Epidermal melanocyte (primary cell): ENCODE results near the gene JPH2.

Experiments
- DNase-seq: peaks from one replicate; pipeline ENCODE4 v3.0.0; 2011; ENCODE audit warnings: low spot score; ENCODE audit not compliant: insufficient read length

JPH2 gene

GRCh38 chr20:44079291-44079690 is 107.7 kb downstream of the JPH2 start:
- DNase-seq = no peak

GRCh38 chr20:44075950-44076232 is 111.1 kb downstream of the JPH2 start:
- no peak for DNase-seq

- DNase-seq = no peak
Measured at GRCh38 chr20:44075191-44075949, 111.6 kb downstream of the JPH2 start.

GRCh38 chr20:44074252-44075151 is 112.5 kb downstream of the JPH2 start:
- DNase-seq = no peak

- DNase-seq = no peak
Measured at GRCh38 chr20:44073675-44074071, 113.3 kb downstream of the JPH2 start.

GRCh38 chr20:44073011-44073674 is 113.8 kb downstream of the JPH2 start:
- DNase-seq = no peak

- DNase-seq = no peak
Measured at GRCh38 chr20:44072384-44072783, 114.6 kb downstream of the JPH2 start.

GRCh38 chr20:44071526-44072111 is 115.4 kb downstream of the JPH2 start:
- DNase-seq = no peak

- no peak for DNase-seq
Measured at GRCh38 chr20:44071057-44071456, 115.9 kb downstream of the JPH2 start.

GRCh38 chr20:44070139-44070900 is 116.7 kb downstream of the JPH2 start:
- no peak for DNase-seq

- DNase-seq = no peak
Measured at GRCh38 chr20:44069203-44070011, 117.6 kb downstream of the JPH2 start.

GRCh38 chr20:44068316-44069201 is 118.4 kb downstream of the JPH2 start:
- no peak for DNase-seq

- no peak for DNase-seq
Measured at GRCh38 chr20:44067650-44068081, 119.3 kb downstream of the JPH2 start.

- no peak for DNase-seq
Measured at GRCh38 chr20:44066645-44067606, 120.1 kb downstream of the JPH2 start.

- DNase-seq = no peak
Measured at GRCh38 chr20:44065401-44066340, 121.3 kb downstream of the JPH2 start.

- no peak for DNase-seq
Measured at GRCh38 chr20:44064501-44065400, 122.2 kb downstream of the JPH2 start.
